Effector memory CD4-positive, alpha-beta T cell (primary cell): Measurements from ENCODE around the gene BICRAL.

Source experiments
- DNase-seq, 3 donors: peaks; one replicate each; pipeline ENCODE4 v3.0.0-alpha.2; 2020
- H3K27ac ChIP-seq: 2 replicates; pipeline ENCODE4 v1.7.0; 2013; ENCODE audit warnings: mild to moderate bottlenecking, low read length, moderate library complexity; ENCODE audit not compliant: insufficient read depth, poor library complexity, severe bottlenecking
- H3K27me3 ChIP-seq: replicated peaks from 2 replicates; pipeline ENCODE4 v1.7.0; 2013; ENCODE audit warnings: mild to moderate bottlenecking, low read length; ENCODE audit not compliant: insufficient read depth, control insufficient read depth, poor library complexity, severe bottlenecking
- H3K36me3 ChIP-seq: 2 replicates; pipeline ENCODE4 v1.7.0; 2013; ENCODE audit warnings: mild to moderate bottlenecking, low read length, moderate library complexity; ENCODE audit not compliant: control insufficient read depth, insufficient read depth
- H3K4me1 ChIP-seq: 2 replicates; pipeline ENCODE4 v1.7.0; 2013; ENCODE audit warnings: low read length, mild to moderate bottlenecking; ENCODE audit not compliant: control insufficient read depth, insufficient read depth, poor library complexity, severe bottlenecking
- H3K4me3 ChIP-seq: 2 replicates; pipeline ENCODE4 v1.7.0; 2013; ENCODE audit warnings: low read length, low read depth, mild to moderate bottlenecking; ENCODE audit not compliant: insufficient read depth, poor library complexity, severe bottlenecking
- H3K9me3 ChIP-seq: 2 replicates; pipeline ENCODE4 v1.7.0; 2013; ENCODE audit warnings: mild to moderate bottlenecking, low read length, moderate library complexity; ENCODE audit not compliant: control insufficient read depth

The BICRAL gene

DNA sequence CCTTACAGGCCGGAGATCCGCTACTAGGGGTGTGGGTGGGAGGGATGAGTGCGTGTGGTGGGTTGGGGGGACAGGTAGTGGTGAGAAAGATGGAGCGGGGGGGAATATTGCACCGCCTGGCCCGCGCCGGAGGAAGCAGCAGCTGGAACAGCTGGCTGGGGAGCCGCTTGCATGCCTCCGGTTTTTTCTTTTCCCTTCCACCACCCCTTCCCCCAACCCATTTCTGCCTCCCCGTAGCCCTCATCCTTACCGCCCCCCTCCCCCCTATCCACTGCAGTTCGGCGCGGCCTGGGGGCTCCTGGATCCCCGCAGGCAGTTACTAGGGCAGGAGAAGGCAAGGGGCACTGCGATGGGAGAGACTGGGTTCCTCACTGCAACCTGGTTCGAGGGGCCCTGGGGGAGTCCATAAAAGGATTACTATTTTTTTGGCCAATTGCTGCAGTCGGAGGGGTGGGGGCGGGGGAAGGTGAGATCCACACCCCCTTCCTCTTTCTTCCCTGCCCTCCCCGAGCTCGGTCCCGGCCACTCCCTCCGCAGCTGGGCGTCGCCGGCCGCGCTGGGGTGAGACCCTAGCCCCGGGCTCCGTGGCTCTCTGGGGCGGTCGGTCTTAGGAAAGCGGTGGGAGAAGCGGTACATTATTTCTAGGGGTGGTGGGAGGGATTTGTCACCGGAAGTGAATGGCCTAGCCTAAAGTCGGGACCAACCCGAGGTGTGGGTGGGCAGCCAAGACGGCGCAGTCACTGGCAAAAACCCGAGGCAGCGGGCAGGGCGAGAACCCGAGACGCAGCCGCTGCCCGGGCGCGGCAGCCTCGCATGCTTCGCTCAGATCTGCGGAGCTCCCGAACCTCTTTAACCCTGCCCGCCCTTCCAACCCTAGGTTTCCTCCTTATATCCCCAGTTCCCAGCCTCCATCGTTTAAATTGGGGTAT, 35.1 kb upstream of the BICRAL start:
- DNase-seq: peak; percentile 58 to 71 (median 70)

GRCh38 chr6:42748203-42748898, 33.5 kb upstream of the BICRAL start:
- Histone ChIP-seq H3K27ac (peak overlapping the region; percentile 35), H3K9me3 (no peaks in the 10 kb centered on the region), H3K36me3 (no peaks in the 10 kb centered on the region), H3K4me3 (peak overlapping the region; percentile 13), H3K4me1 (peaks cover 20% of the 10 kb centered on the region), H3K27me3 (no peaks in the 10 kb centered on the region)
- no peak for DNase-seq

More for the DNA sequence above, 35.1 kb upstream of the BICRAL start:
- Histone ChIP-seq H3K27me3 (no peaks in the 10 kb centered on the region), H3K27ac (peak overlapping the region; percentile 86), H3K4me1 (peaks cover 20% of the 10 kb centered on the region), H3K4me3 (peak overlapping the region; percentile 63), H3K9me3 (no peaks in the 10 kb centered on the region), H3K36me3 (no peaks in the 10 kb centered on the region)

DNA sequence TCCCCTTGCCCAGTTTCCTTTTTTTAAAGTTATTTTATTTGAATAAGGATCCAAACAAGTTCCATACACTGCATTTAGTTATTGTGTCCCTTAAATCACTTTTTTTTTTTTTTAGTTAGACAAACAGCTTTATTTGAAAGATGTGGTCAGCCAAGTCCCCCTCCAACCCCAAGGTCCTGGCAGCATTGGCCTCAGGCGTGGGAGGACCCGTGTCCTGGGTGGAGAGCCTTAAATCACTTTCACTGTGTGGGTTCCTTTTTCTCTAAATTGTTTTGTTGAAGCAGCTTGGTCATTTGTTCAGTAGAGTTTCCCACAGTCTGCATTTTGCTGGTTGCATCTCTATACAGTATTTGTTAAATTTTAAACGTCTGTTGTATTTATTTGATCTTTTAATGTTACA, 30.8 kb upstream of the BICRAL start:
- no peaks in the 10 kb centered on the region for H3K27me3 ChIP-seq
- peaks cover 11% of the 10 kb centered on the region for H3K4me1 ChIP-seq
- DNase-seq: no peak
- no peaks in the 10 kb centered on the region for H3K9me3 ChIP-seq
- H3K27ac ChIP-seq: no peak overlapping the region
- no peaks in the 10 kb centered on the region for H3K36me3 ChIP-seq
- no peak overlapping the region for H3K4me3 ChIP-seq

DNA sequence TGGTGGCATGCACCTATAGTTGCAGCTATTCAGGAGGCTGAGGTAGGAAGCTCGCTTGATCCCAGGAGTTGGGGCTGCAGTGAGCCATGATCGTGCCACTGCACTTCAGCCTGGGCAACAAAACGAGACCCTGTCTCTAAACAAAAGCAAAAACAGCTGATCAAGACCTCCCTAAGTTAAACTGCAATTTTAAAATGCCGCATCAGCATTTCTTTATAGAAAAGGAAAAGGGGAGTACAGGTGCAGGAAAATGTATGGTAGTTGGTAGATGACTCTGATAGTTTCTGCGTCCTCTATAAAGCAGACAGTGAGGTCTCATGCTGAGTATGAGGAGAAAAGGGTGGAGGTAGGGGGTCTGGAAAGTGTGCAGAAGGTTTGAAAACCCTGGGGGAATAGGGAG, 27.1 kb upstream of the BICRAL start:
- DNase-seq: no peak
- H3K27ac ChIP-seq: no peak overlapping the region
- peaks cover 3% of the 10 kb centered on the region for H3K36me3 ChIP-seq
- no peaks in the 10 kb centered on the region for H3K4me1 ChIP-seq
- H3K27me3 ChIP-seq: no peaks in the 10 kb centered on the region
- no peak overlapping the region for H3K4me3 ChIP-seq
- H3K9me3 ChIP-seq: no peaks in the 10 kb centered on the region

DNA sequence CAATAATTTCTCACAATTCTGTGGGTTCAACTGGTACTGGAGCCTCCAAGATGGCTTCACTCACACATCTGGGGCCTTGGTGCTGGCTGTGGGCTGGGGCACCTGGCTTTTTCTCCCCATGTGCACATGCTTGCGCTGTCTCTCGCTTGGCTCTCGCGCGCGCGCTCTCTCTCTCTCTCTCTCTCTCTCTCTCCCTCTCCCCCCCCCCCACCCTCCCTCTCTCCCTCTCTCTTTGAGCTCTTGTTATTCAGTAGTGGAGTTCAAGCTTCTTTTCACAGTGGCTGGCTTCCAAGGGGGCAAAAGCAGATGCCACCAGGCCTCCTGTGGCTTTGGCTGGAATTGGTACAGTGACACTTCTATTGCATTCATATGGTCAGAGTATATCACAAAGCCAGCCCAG, 25.1 kb upstream of the BICRAL start:
- Histone ChIP-seq H3K4me1 (no peaks in the 10 kb centered on the region), H3K36me3 (peaks cover 6% of the 10 kb centered on the region), H3K27ac (no peak overlapping the region), H3K4me3 (no peak overlapping the region), H3K9me3 (no peaks in the 10 kb centered on the region), H3K27me3 (no peaks in the 10 kb centered on the region)
- no peak for DNase-seq

- no peak overlapping the region for H3K27ac ChIP-seq
- DNase-seq: no peak
- H3K4me3 ChIP-seq: no peak overlapping the region
- no peaks in the 10 kb centered on the region for H3K9me3 ChIP-seq
- peaks cover 6% of the 10 kb centered on the region for H3K36me3 ChIP-seq
- H3K4me1 ChIP-seq: no peaks in the 10 kb centered on the region
- no peaks in the 10 kb centered on the region for H3K27me3 ChIP-seq
These were observed 23.0 kb upstream of the BICRAL start for GRCh38 chr6:42758756-42759430.

- no peak overlapping the region for H3K4me3 ChIP-seq
- H3K4me1 ChIP-seq: no peaks in the 10 kb centered on the region
- peaks cover 6% of the 10 kb centered on the region for H3K36me3 ChIP-seq
- H3K27me3 ChIP-seq: no peaks in the 10 kb centered on the region
- no peaks in the 10 kb centered on the region for H3K9me3 ChIP-seq
- DNase-seq: no peak
- H3K27ac ChIP-seq: no peak overlapping the region
These were observed 20.4 kb upstream of the BICRAL start for GRCh38 chr6:42761287-42762067.

- Histone ChIP-seq H3K4me3 (no peak overlapping the region), H3K4me1 (no peaks in the 10 kb centered on the region), H3K27ac (no peak overlapping the region), H3K27me3 (no peaks in the 10 kb centered on the region), H3K9me3 (no peaks in the 10 kb centered on the region), H3K36me3 (peaks cover 6% of the 10 kb centered on the region)
- DNase-seq: no peak
These were observed 19.4 kb upstream of the BICRAL start for GRCh38 chr6:42762426-42762859.

DNA sequence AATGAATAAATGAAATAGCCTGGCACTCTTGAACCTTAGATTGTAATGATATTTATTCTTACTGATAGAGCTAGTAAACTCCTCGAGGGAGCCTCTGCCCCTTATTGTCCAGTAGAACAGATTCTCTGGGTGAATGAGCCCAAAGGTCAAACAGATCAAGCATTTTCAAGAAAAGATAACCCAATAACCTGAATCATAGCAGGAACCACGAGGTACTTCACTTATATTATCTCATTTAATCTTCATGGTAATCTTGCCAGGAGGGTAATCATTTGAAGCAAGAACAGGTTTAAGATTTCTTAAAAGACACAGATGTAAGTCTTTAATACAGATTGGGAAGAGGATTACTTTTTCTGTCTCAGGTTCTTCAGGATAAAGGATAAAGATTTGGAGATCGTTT, 18.9 kb upstream of the BICRAL start:
- no peak overlapping the region for H3K4me3 ChIP-seq
- no peak overlapping the region for H3K27ac ChIP-seq

More for the DNA sequence above, 18.9 kb upstream of the BICRAL start:
- Histone ChIP-seq H3K9me3 (no peaks in the 10 kb centered on the region), H3K36me3 (peaks cover 6% of the 10 kb centered on the region), H3K4me1 (no peaks in the 10 kb centered on the region), H3K27me3 (no peaks in the 10 kb centered on the region)
- DNase-seq: no peak
